Measurements from ENCODE around the gene SPRR5. TPM values are rescaled to one million over a fixed set of nuclear protein-coding genes. Genes with fewer than 3 reads are reported as not detected.

SPRR5 gene
- total and polyA plus RNA-seq, 4 donors, result not detected

DNA sequence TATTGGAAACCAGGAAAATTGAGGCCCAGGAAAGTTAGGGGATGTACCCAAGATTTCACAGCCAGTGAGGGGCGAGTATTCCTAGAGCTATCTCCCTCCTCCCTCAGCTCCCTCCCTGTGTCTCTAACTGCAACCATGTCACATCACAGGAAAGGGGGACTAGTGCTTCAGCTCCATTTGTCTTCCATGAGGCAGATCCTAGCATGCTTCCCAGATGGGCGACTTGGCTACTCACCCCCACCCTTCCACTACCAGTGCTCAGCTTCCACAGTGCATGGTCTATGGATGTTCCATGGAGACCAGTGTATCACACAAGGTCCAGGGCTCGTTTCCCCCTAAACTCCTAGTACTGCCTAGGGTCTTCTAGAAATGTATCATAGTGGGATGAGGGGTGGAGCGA is 18.8 kb downstream of the SPRR5 start:
- WGBS, result 78% methylated on average over 4 of the region's 4 CpGs
- H3K9me3 ChIP-seq (ENCODE audit: control insufficient read depth in 4 of 4, low read length in 3 of 4), result no peaks in the 10 kb centered on the region
- no peaks in the 10 kb centered on the region for H3K27me3 ChIP-seq (ENCODE audit: control insufficient read depth in 4 of 4, insufficient read depth in 4 of 4, low read length in 3 of 4)
- no peak overlapping the region for H3K27ac ChIP-seq (ENCODE audit: low read depth in 1 of 2, low read length in 2 of 2)
- H3K4me1 ChIP-seq (ENCODE audit: control insufficient read depth in 4 of 4, insufficient read depth in 4 of 4, low read length in 3 of 4), result no peaks in the 10 kb centered on the region
- no peak overlapping the region for H3K9ac ChIP-seq (ENCODE audit: low read depth in 1 of 2, low read length in 2 of 2)
- TF ChIP-seq, protein P1, sequence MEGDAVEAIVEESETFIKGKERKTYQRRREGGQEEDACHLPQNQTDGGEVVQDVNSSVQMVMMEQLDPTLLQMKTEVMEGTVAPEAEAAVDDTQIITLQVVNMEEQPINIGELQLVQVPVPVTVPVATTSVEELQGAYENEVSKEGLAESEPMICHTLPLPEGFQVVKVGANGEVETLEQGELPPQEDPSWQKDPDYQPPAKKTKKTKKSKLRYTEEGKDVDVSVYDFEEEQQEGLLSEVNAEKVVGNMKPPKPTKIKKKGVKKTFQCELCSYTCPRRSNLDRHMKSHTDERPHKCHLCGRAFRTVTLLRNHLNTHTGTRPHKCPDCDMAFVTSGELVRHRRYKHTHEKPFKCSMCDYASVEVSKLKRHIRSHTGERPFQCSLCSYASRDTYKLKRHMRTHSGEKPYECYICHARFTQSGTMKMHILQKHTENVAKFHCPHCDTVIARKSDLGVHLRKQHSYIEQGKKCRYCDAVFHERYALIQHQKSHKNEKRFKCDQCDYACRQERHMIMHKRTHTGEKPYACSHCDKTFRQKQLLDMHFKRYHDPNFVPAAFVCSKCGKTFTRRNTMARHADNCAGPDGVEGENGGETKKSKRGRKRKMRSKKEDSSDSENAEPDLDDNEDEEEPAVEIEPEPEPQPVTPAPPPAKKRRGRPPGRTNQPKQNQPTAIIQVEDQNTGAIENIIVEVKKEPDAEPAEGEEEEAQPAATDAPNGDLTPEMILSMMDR (IDR thresholded peaks at IDR 0.05; ENCODE audit: low read depth, low read length, missing input control), result no peak
- TF ChIP-seq, protein P2, sequence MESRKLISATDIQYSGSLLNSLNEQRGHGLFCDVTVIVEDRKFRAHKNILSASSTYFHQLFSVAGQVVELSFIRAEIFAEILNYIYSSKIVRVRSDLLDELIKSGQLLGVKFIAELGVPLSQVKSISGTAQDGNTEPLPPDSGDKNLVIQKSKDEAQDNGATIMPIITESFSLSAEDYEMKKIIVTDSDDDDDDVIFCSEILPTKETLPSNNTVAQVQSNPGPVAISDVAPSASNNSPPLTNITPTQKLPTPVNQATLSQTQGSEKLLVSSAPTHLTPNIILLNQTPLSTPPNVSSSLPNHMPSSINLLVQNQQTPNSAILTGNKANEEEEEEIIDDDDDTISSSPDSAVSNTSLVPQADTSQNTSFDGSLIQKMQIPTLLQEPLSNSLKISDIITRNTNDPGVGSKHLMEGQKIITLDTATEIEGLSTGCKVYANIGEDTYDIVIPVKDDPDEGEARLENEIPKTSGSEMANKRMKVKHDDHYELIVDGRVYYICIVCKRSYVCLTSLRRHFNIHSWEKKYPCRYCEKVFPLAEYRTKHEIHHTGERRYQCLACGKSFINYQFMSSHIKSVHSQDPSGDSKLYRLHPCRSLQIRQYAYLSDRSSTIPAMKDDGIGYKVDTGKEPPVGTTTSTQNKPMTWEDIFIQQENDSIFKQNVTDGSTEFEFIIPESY (IDR thresholded peaks at IDR 0.05), result no peak
- no peak for TF ChIP-seq JUND (IDR thresholded peaks at IDR 0.05)
- no peaks in the 10 kb centered on the region for H3K36me3 ChIP-seq (ENCODE audit: control insufficient read depth in 4 of 4, insufficient read depth in 3 of 4, low read depth in 1 of 4, low read length in 3 of 4)
- DNase-seq (ENCODE audit: low spot score), result no peak
- no peak overlapping the region for H3K4me3 ChIP-seq (ENCODE audit: low read depth in 1 of 3, low read length in 3 of 3)

DNA sequence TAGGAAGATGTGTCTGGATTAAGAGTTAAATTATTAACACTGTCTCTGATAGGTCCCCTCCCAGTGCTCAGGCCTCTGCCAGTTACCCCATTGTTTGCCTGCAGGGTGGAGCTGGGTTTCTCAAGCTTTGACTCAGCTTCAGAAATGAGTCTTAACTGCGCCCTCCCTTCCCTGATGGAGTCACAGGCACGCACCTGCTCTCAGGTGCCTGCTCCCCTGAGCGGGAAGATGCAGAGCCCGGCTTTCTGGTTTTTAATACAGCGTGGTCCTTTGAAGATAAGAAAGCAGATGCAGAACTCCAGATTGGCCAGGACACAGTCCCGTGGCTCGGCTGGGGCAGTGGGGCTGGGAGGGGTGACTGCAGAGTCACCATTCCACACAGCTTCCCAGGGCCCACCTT is 20.2 kb downstream of the SPRR5 start:
- DNase-seq (ENCODE audit: low spot score), result no peak
- TF ChIP-seq HNF4A (conservative IDR thresholded peaks at IDR 0.05) (no peak), RXRA (IDR thresholded peaks at IDR 0.05) (no peak), FOXA2 (IDR thresholded peaks at IDR 0.05) (no peak), JUND (IDR thresholded peaks at IDR 0.05) (no peak), SP1 (IDR thresholded peaks at IDR 0.05) (no peak), HNF4G (IDR thresholded peaks at IDR 0.05) (no peak), GABPA (IDR thresholded peaks at IDR 0.05 in 1 of 2, conservative IDR thresholded peaks at IDR 0.05 in 1 of 2) (no peak), NR2F2 (IDR thresholded peaks at IDR 0.05) (no peak)
- TF ChIP-seq, protein P1 (IDR thresholded peaks at IDR 0.05; ENCODE audit: low read depth, low read length, missing input control), result no peak
- TF ChIP-seq, protein P3, sequence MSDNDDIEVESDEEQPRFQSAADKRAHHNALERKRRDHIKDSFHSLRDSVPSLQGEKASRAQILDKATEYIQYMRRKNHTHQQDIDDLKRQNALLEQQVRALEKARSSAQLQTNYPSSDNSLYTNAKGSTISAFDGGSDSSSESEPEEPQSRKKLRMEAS (IDR thresholded peaks at IDR 0.05), result no peak
- TF ChIP-seq, protein P4, sequence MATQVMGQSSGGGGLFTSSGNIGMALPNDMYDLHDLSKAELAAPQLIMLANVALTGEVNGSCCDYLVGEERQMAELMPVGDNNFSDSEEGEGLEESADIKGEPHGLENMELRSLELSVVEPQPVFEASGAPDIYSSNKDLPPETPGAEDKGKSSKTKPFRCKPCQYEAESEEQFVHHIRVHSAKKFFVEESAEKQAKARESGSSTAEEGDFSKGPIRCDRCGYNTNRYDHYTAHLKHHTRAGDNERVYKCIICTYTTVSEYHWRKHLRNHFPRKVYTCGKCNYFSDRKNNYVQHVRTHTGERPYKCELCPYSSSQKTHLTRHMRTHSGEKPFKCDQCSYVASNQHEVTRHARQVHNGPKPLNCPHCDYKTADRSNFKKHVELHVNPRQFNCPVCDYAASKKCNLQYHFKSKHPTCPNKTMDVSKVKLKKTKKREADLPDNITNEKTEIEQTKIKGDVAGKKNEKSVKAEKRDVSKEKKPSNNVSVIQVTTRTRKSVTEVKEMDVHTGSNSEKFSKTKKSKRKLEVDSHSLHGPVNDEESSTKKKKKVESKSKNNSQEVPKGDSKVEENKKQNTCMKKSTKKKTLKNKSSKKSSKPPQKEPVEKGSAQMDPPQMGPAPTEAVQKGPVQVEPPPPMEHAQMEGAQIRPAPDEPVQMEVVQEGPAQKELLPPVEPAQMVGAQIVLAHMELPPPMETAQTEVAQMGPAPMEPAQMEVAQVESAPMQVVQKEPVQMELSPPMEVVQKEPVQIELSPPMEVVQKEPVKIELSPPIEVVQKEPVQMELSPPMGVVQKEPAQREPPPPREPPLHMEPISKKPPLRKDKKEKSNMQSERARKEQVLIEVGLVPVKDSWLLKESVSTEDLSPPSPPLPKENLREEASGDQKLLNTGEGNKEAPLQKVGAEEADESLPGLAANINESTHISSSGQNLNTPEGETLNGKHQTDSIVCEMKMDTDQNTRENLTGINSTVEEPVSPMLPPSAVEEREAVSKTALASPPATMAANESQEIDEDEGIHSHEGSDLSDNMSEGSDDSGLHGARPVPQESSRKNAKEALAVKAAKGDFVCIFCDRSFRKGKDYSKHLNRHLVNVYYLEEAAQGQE (IDR thresholded peaks at IDR 0.05), result no peak
- no peak overlapping the region for H3K27ac ChIP-seq (ENCODE audit: low read depth in 1 of 2, low read length in 2 of 2)
- no peak overlapping the region for H3K9ac ChIP-seq (ENCODE audit: low read depth in 1 of 2, low read length in 2 of 2)
- no peaks in the 10 kb centered on the region for H3K4me1 ChIP-seq (ENCODE audit: control insufficient read depth in 4 of 4, insufficient read depth in 4 of 4, low read length in 3 of 4)
- H3K4me3 ChIP-seq (ENCODE audit: low read depth in 1 of 3, low read length in 3 of 3), result no peak overlapping the region
- 58% methylated on average over 7 of the region's 7 CpGs for WGBS
- no peaks in the 10 kb centered on the region for H3K9me3 ChIP-seq (ENCODE audit: control insufficient read depth in 4 of 4, low read length in 3 of 4)
- no peaks in the 10 kb centered on the region for H3K27me3 ChIP-seq (ENCODE audit: control insufficient read depth in 4 of 4, insufficient read depth in 4 of 4, low read length in 3 of 4)
- no peaks in the 10 kb centered on the region for H3K36me3 ChIP-seq (ENCODE audit: control insufficient read depth in 4 of 4, insufficient read depth in 3 of 4, low read depth in 1 of 4, low read length in 3 of 4)

Measured in liver (tissue), 9 donors.